B cell (primary cell): ENCODE data around the gene COL2A1. TPM values are rescaled to one million over a fixed set of nuclear protein-coding genes. Genes with fewer than 3 reads are reported as not detected.

ENCODE experiments used
- ATAC-seq: fragments of 200-7000 bp; cut with Tn5 transposase; one replicate; pipeline ENCODE4 v1.10.0; 2021; ENCODE audit warnings: low read depth, mild to moderate bottlenecking, moderate number of reproducible peaks, moderate library complexity
- CTCF ChIA-PET: fragments of 350-600 bp; sonication (Branson Sonifier 250); formaldehyde crosslinking; loops from one replicate; lab custom pipeline; 2021; ENCODE audit warnings: antibody characterized with exemption, inconsistent platforms; lab: Charles Lee
- POLR2A ChIA-PET: fragments of 350-600 bp; sonication (Branson Sonifier 250); formaldehyde crosslinking; loops from one replicate; lab custom pipeline; 2021; ENCODE audit warnings: antibody characterized with exemption; lab: Charles Lee
- DNase-seq: peaks from one replicate; pipeline ENCODE4 v3.0.0; 2013
- H2AFZ ChIP-seq: 2 replicates; pipeline ENCODE4 v1.6.1; 2012; ENCODE audit warnings: mild to moderate bottlenecking, low read depth, low read length; ENCODE audit not compliant: insufficient read depth, poor library complexity, severe bottlenecking
- H3K27ac ChIP-seq, 2 donors: 1 replicate in 1 of 2; 2 replicates in 1 of 2; pipeline ENCODE4 v1.5.1; 2012 to 2013; ENCODE audit warnings: low read length in 2 of 2, mild to moderate bottlenecking in 2 of 2, moderate library complexity in 1 of 2
- H3K27me3 ChIP-seq, 4 experiments: fragments of 200-600 bp in 1 of 4; sonication (generic) in 1 of 4; replicated peaks in 1 of 4; 1 replicate in 2 of 4; 2 replicates in 2 of 4; pipeline versions ENCODE4 v1.6.1 to v1.7.0; 2013 to 2016; ENCODE audit warnings: low read length in 3 of 4, mild to moderate bottlenecking in 2 of 4, mixed read lengths in 1 of 4, moderate library complexity in 1 of 4; ENCODE audit not compliant: insufficient read depth in 4 of 4, control insufficient read depth in 3 of 4; ENCODE audit errors: control extremely low read depth in 1 of 4
- H3K36me3 ChIP-seq, 2 experiments: replicated peaks in 1 of 2; 1 replicate in 1 of 2; 2 replicates in 1 of 2; pipeline versions ENCODE4 v1.6.1 to v1.7.1; 2013; ENCODE audit warnings: low read length in 1 of 2; ENCODE audit not compliant: insufficient read depth in 2 of 2, control insufficient read depth in 1 of 2; ENCODE audit errors: control extremely low read depth in 1 of 2, extremely low read depth in 1 of 2
- H3K4me1 ChIP-seq, 2 donors: fragments of 200-600 bp in 1 of 2; sonication (generic) in 1 of 2; 1 replicate in 1 of 2; 2 replicates in 1 of 2; pipeline versions ENCODE4 v1.5.1 to v1.6.1; 2013 to 2017; ENCODE audit warnings: low read length in 2 of 2; ENCODE audit not compliant: control insufficient read depth in 2 of 2, insufficient read depth in 2 of 2
- H3K4me2 ChIP-seq: replicated peaks from 2 replicates; pipeline ENCODE3; 2012; ENCODE audit warnings: mild to moderate bottlenecking, low read depth, low read length; ENCODE audit not compliant: poor library complexity, severe bottlenecking
- H3K4me3 ChIP-seq, 5 experiments: fragments of 200-600 bp in 1 of 5; sonication (generic) in 1 of 5; 1 replicate in 3 of 5; 2 replicates in 2 of 5; pipeline versions ENCODE4 v1.5.1 to v1.7.0; 2011 to 2016; ENCODE audit warnings: low read length in 4 of 5, mild to moderate bottlenecking in 4 of 5, low read depth in 2 of 5, control low read depth in 1 of 5, moderate library complexity in 1 of 5; ENCODE audit not compliant: insufficient read depth in 1 of 5; ENCODE audit errors: control extremely low read depth in 1 of 5, extremely low read depth in 1 of 5
- H3K79me2 ChIP-seq: fragments of 200-600 bp; sonication (generic); one replicate; pipeline ENCODE4 v1.6.0; 2016; ENCODE audit warnings: low read length; ENCODE audit not compliant: control insufficient read depth, insufficient read depth
- H3K9ac ChIP-seq: fragments of 200-600 bp; sonication (generic); 2 replicates; pipeline ENCODE4 v1.6.1; 2017; ENCODE audit warnings: mild to moderate bottlenecking, low read length, moderate library complexity
- H3K9me3 ChIP-seq, 3 donors: one replicate each; pipeline versions ENCODE4 v1.6.1 to v1.7.1; 2013; ENCODE audit warnings: low read length in 2 of 3; ENCODE audit not compliant: control insufficient read depth in 2 of 3, insufficient read depth in 1 of 3; ENCODE audit errors: control extremely low read depth in 1 of 3
- H4K20me1 ChIP-seq: 2 replicates; pipeline ENCODE4 v1.6.0; 2012; ENCODE audit warnings: mild to moderate bottlenecking, low read length; ENCODE audit not compliant: insufficient read depth, control insufficient read depth, poor library complexity, severe bottlenecking
- H3K27ac Mint-ChIP-seq: one replicate; pipeline ENCODE4 v1.8.0; 2021; ENCODE audit warnings: mixed read lengths
- H3K27me3 Mint-ChIP-seq: one replicate; pipeline ENCODE4 v1.8.0; 2021; ENCODE audit warnings: mixed read lengths
- H3K4me1 Mint-ChIP-seq: one replicate; pipeline ENCODE4 v1.8.0; 2021; ENCODE audit warnings: mixed read lengths
- H3K4me3 Mint-ChIP-seq: one replicate; pipeline ENCODE4 v1.8.0; 2021; ENCODE audit warnings: mixed read lengths
- H3K9me3 Mint-ChIP-seq: one replicate; pipeline ENCODE4 v1.8.0; 2022; ENCODE audit warnings: mixed read lengths; ENCODE audit not compliant: insufficient read depth
- CTCF ChIP-seq: fragments of 200-600 bp; IDR thresholded peaks from one replicate; pipeline ENCODE4 v1.8.0; 2022; ENCODE audit warnings: antibody characterized with exemption, mild to moderate bottlenecking
- EZH2 ChIP-seq: IDR thresholded peaks from 2 replicates; pipeline ENCODE4 v1.6.1; 2012; ENCODE audit warnings: borderline replicate concordance, low read depth, mild to moderate bottlenecking, moderate library complexity, low read length; ENCODE audit not compliant: insufficient read depth, poor library complexity, severe bottlenecking
- WGBS: methylation state at CpG from one replicate; pipeline ENCODE4 v1.1.5; 2013; ENCODE audit warnings: missing lambda C conversion rate; ENCODE audit not compliant: insufficient coverage; 5-methylcytosine and 5-hydroxymethylcytosine counted together
- intact Hi-C: fragments of 100-400 bp; cut with micrococcal nuclease; formaldehyde crosslinking; loops from one replicate; pipeline ENCODE4 v1.10.0; 2022
- polyA minus RNA-seq: library from RNA; depleted of rRNA, polyadenylated mRNA; stranded (reverse); fragments of >200 nt; gene quantifications from 2 replicates; pipeline ENCODE4 v1.2.3, GENCODE V29; 2012
- polyA plus RNA-seq: library from polyadenylated mRNA; depleted of rRNA; stranded (reverse); fragments of >200 nt; gene quantifications from 2 replicates; pipeline ENCODE4 v1.2.3, GENCODE V29; 2012
- total RNA-seq, 2 donors: library from RNA; stranded (reverse); fragments of 120-200 nt in 1 of 2; gene quantifications; 1 replicate in 1 of 2; 2 replicates in 1 of 2; pipeline versions ENCODE4 v1.2.3 to v1.2.4, GENCODE V29; 2013 to 2022

Gene COL2A1
- not detected in 2 replicates for total RNA-seq
- total RNA-seq (2013) = 0.07 TPM
- not detected in 2 replicates for polyA plus RNA-seq
- polyA minus RNA-seq = not detected in 2 replicates

- 1% methylated on average over 82 of the region's 83 CpGs for WGBS
- H3K4me3 ChIP-seq = peak within 1 kb of the TSS in 4 of 5 experiments; percentile 14 to 47 (median 40)
- peaks cover 46 to 53% of the 10 kb centered on the region in 2 donors for H3K4me1 ChIP-seq
- H3K79me2 ChIP-seq = no peaks in the 10 kb centered on the region
- Mint-ChIP-seq H3K27ac (no peak within 1 kb of the TSS), H3K4me1 (peaks cover 34% of the 10 kb centered on the region), H3K9me3 (no peaks in the 10 kb centered on the region), H3K27me3 (peaks cover 85% of the 10 kb centered on the region), H3K4me3 (peak within 1 kb of the TSS; percentile 85)
- DNase-seq = peak; percentile 56
- peaks cover 0 to 27% (median 2%) of the 10 kb centered on the region in 3 donors for H3K9me3 ChIP-seq
- TF ChIP-seq CTCF (no peak), EZH2 (peak; percentile 88)
- H3K4me2 ChIP-seq = peak within 1 kb of the TSS; percentile 86
- ChIA-PET POLR2A (no interaction called here), CTCF (no interaction called here)
- peak within 1 kb of the TSS; percentile 52 for H2AFZ ChIP-seq
- intact Hi-C loops = no loop called here
- peak; percentile 37 for ATAC-seq
- peaks cover 2 to 80% (median 68%) of the 10 kb centered on the region in 4 experiments for H3K27me3 ChIP-seq
- peaks cover 6% of the 10 kb centered on the region for H4K20me1 ChIP-seq
- H3K27ac ChIP-seq = no peak within 1 kb of the TSS
- no peaks in the 10 kb centered on the region for H3K36me3 ChIP-seq
- H3K9ac ChIP-seq = peak within 1 kb of the TSS; percentile 49
Measured at GRCh38 chr12:48004053-48004941, at the start of gene COL2A1. Gene COL2A1 (minus strand): TSS chr12:48004476. CDS start chr12:48004321, 155 bp downstream.

- DNase-seq = no peak
- intact Hi-C loops = no loop called here
- Histone ChIP-seq H2AFZ (no peak overlapping the region), H4K20me1 (no peaks in the 10 kb centered on the region), H3K9me3 (peaks cover 0 to 3% (median 0%) of the 10 kb centered on the region in 3 donors), H3K27ac (no peak overlapping the region), H3K4me1 (no peaks in the 10 kb centered on the region), H3K4me2 (no peak overlapping the region), H3K9ac (no peak overlapping the region), H3K27me3 (no peaks in the 10 kb centered on the region), H3K79me2 (no peaks in the 10 kb centered on the region), H3K36me3 (peaks cover 2 to 21% of the 10 kb centered on the region in 2 experiments), H3K4me3 (no peak overlapping the region)
- H3K9me3 Mint-ChIP-seq = no peaks in the 10 kb centered on the region
- CTCF ChIA-PET = no interaction called here
- WGBS = 100% methylated on average over 2 of the region's 4 CpGs
- no peaks in the 10 kb centered on the region for H3K27me3 Mint-ChIP-seq
- H3K27ac Mint-ChIP-seq = no peak overlapping the region
- POLR2A ChIA-PET = no interaction called here
- ATAC-seq = no peak
- H3K4me3 Mint-ChIP-seq = no peak overlapping the region
- no peak for TF ChIP-seq EZH2
- TF ChIP-seq CTCF = no peak
- H3K4me1 Mint-ChIP-seq = no peaks in the 10 kb centered on the region
Measured at GRCh38 chr12:48053883-48054282, 49.6 kb upstream of the COL2A1 start.
